GM13977 (cell line): Measurements from ENCODE around the gene NMNAT2.

Experiments used
- DNase-seq: peaks from one replicate; pipeline ENCODE4 v3.0.0; 2012; ENCODE audit warnings: low spot score
- in situ Hi-C: fragments of 300-500 bp; cut with MboI; formaldehyde crosslinking; loops from one replicate; pipeline ENCODE4 v1.12.0; 2022; ENCODE audit warnings: low sequenced_read_pairs, low pct_unique_long_range_greater_than_20kb, mixed read lengths, inconsistent platforms; ENCODE audit not compliant: unreplicated experiment
- TF ChIP-seq, protein P1 (sequence below): IDR thresholded peaks from 2 replicates; pipeline ENCODE4 v1.5.1; 2012; ENCODE audit warnings: mild to moderate bottlenecking, control low read depth; ENCODE audit not compliant: insufficient read depth; ENCODE audit errors: extremely low read depth, missing control alignments

The NMNAT2 gene

DNA sequence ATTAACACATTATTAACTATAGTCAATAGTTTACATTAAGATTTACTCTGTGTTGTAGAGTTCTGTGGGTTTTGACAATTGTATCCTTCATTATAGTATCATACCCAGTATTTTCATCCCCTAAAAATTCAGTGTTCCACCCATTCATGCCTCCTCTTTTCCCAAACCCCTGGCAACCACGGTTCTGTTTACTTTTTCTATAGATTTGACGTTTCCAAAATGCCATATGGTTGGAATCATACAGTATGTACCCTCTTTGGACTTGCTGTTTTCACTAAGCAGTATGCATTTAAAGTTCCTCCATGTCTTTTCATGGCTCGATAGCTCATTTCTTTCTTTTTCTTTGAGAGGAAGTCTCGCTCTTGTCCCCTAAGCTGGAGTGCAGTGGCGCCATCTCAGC lies 122.7 kb downstream of the NMNAT2 start:
- in situ Hi-C loops: no loop called here
- no peak for DNase-seq

DNA sequence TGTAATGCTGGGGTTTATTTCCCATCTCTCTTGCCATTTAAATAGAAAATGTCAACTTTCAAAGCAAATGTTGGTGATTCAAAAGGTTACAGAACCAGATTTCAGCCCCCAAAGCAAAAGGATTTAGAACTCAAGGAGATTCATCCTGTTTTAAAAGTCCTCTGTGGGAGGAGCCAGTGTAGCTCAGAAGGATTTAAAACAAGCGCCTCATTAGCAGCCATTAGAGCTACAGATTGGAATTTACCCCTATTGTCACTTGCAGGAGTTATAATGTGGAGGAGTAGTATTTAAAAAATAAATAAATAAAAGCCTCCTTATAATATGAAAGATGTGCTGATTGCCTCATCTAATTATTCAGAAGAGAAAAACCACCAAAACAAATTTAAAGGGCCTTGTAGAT lies 124.3 kb downstream of the NMNAT2 start:
- TF ChIP-seq, protein P1, sequence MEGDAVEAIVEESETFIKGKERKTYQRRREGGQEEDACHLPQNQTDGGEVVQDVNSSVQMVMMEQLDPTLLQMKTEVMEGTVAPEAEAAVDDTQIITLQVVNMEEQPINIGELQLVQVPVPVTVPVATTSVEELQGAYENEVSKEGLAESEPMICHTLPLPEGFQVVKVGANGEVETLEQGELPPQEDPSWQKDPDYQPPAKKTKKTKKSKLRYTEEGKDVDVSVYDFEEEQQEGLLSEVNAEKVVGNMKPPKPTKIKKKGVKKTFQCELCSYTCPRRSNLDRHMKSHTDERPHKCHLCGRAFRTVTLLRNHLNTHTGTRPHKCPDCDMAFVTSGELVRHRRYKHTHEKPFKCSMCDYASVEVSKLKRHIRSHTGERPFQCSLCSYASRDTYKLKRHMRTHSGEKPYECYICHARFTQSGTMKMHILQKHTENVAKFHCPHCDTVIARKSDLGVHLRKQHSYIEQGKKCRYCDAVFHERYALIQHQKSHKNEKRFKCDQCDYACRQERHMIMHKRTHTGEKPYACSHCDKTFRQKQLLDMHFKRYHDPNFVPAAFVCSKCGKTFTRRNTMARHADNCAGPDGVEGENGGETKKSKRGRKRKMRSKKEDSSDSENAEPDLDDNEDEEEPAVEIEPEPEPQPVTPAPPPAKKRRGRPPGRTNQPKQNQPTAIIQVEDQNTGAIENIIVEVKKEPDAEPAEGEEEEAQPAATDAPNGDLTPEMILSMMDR: no peak
- DNase-seq: no peak
- in situ Hi-C loops: no loop called here

More for the DNA sequence above, 122.7 kb downstream of the NMNAT2 start:
- TF ChIP-seq, protein P1: no peak

DNA sequence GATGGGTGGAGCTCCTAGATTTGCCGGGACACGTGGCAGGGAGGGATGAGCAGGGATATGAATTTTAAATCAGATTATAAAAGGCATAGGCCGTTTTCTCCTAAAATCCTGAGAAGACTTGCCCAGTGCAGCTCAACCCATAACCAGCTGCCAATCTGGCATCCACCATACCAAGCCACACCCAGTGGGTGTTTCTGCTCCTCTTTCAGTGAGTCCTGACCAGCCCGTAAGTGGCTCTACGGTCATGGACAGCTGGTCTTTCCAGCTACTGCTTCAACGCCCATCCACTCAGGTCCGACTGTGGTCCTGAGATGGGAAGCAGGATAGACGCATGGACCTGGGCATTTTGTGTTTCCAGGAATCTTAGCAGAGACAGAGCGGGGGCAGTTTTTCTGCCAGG lies 124.9 kb downstream of the NMNAT2 start:
- no peak for DNase-seq
- in situ Hi-C loops: no loop called here
- TF ChIP-seq, protein P1: no peak

DNA sequence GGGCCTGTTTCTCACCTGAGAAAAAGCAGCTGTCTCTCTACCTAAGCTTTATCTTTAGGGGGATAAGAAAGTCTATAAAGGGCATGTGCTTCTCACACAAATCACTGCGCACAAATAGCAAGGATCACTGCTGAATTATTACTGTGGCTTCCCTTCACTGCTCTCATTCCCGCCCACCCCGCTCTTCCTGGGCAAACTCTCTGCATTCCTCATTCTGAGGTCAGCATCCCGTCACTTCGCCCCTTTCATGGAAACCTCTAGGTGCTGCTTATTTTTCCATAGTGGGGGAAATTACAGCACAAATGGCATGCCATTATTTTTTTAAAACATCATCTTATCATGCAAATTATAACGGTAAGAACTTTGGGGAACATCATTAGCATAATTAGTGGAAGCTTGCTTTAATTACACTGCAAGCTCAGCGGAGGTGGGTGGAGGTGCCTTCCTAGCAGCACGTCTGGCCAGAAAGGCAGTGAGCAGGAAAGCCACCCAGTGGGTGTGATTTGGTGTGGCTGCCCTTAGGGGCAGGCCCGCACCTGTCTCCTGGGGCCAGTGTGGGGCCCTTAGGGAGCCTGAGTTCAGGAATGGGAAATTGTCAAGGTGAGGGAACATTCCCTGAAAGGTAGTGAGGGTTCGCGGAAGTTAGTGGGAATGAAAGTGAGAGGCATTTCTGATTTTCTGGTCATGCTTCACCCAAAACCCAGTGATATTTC lies 126.2 kb downstream of the NMNAT2 start:
- no peak for DNase-seq
- TF ChIP-seq, protein P1: no peak
- in situ Hi-C loops: no loop called here

DNA sequence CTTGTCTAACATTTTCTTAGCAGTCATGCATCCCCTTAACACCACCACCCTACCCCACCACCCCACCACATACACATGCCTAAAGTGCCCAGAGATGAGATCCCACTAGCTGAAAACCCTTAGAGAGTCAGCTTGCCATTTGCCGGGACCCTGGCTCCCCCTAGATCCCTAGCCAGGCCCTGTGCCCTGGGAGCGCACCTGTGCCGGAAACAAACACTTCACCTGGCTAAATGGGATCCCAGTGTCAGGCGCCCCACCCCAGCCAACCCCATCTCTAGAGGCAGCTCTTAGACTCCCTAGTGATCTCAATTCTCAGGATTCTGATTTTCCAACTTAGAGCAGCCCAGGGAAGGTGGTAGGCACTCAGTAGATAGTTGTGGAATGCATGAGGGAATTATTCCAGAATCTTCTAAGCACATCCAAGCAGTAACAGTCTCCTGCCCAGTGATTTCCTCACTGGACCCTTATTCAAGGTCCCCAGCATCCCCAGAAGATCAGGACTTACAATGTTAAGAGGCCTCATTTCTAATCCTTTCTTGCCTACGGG lies 126.9 kb downstream of the NMNAT2 start:
- TF ChIP-seq, protein P1: no peak
- in situ Hi-C loops: no loop called here
- DNase-seq: no peak

DNA sequence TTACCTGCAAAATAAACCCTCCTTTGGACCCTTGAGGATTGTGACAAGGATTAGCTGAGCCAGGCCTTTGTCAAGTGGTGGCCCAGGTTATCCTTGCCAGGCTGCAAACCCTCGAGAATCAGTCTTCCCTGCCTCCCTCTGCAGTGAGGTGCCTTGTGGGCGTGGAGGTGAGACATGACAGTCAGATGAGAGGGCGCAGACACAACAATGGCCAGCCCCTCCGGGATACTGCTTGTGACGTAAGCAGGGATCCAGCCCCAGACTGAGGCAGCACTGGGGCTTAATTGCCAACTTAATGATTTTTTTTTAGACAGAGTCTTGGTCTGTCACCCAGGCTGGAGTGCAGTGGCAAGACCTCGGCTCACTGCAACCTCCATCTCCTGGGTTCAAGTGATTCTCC lies 127.6 kb downstream of the NMNAT2 start:
- no peak for DNase-seq
- in situ Hi-C loops: no loop called here

More for the DNA sequence above, 127.6 kb downstream of the NMNAT2 start:
- TF ChIP-seq, protein P1: no peak
